Smooth muscle cell (in vitro differentiated cells): ENCODE data around the gene POLDIP2. TPM values are rescaled to one million over a fixed set of nuclear protein-coding genes. Genes with fewer than 3 reads are reported as not detected.

Source experiments
- DNase-seq: peaks from one replicate; lab custom pipeline; 2025; ENCODE audit not compliant: unreplicated experiment; lab: John Stamatoyannopoulos, UW
- H2AFZ ChIP-seq: fragments of 200-600 bp; sonication (generic); 2 replicates; pipeline ENCODE4 v1.6.0; 2016; ENCODE audit warnings: antibody characterized with exemption, low read depth, mild to moderate bottlenecking
- H3F3A ChIP-seq: fragments of 200-600 bp; sonication (generic); 2 replicates; pipeline ENCODE4 v1.6.0; 2017; ENCODE audit warnings: antibody characterized with exemption, low read depth
- H3K27ac ChIP-seq: fragments of 200-600 bp; sonication (generic); 2 replicates; pipeline ENCODE4 v1.5.1; 2016; ENCODE audit warnings: low read depth, mild to moderate bottlenecking
- H3K27me3 ChIP-seq: fragments of 200-600 bp; sonication (generic); 2 replicates; pipeline ENCODE4 v1.6.1; 2016; ENCODE audit warnings: low read depth, mild to moderate bottlenecking
- H3K36me3 ChIP-seq: fragments of 200-600 bp; sonication (generic); 2 replicates; pipeline ENCODE4 v1.5.1; 2016; ENCODE audit warnings: low read depth
- H3K4me1 ChIP-seq: fragments of 200-600 bp; sonication (generic); 2 replicates; pipeline ENCODE4 v1.5.1; 2016; ENCODE audit warnings: low read depth
- H3K4me2 ChIP-seq: fragments of 200-600 bp; sonication (generic); 2 replicates; pipeline ENCODE4 v1.6.0; 2016; ENCODE audit warnings: mild to moderate bottlenecking
- H3K4me3 ChIP-seq: fragments of 200-600 bp; sonication (generic); 2 replicates; pipeline ENCODE4 v1.5.1; 2016; ENCODE audit warnings: mild to moderate bottlenecking
- H3K79me2 ChIP-seq: fragments of 200-600 bp; sonication (generic); 2 replicates; pipeline ENCODE4 v1.6.0; 2016; ENCODE audit warnings: low read depth, mild to moderate bottlenecking
- H3K9ac ChIP-seq: fragments of 200-600 bp; sonication (generic); 2 replicates; pipeline ENCODE4 v1.6.0; 2016; ENCODE audit warnings: low read depth
- H3K9me3 ChIP-seq: fragments of 200-600 bp; sonication (generic); replicated peaks from 2 replicates; pipeline ENCODE4 v1.5.1; 2016; ENCODE audit warnings: low read depth
- H4K20me1 ChIP-seq: fragments of 200-600 bp; sonication (generic); 2 replicates; pipeline ENCODE4 v1.6.0; 2016; ENCODE audit warnings: low read depth
- CTCF ChIP-seq: fragments of 200-600 bp; sonication (generic); IDR thresholded peaks from 2 replicates; pipeline ENCODE4 v1.5.1; 2017; ENCODE audit warnings: borderline replicate concordance, mild to moderate bottlenecking, antibody characterized with exemption; ENCODE audit not compliant: insufficient read depth, poor library complexity, severe bottlenecking
- WGBS: methylation state at CpG from one replicate; pipeline ENCODE4 v1.1.7; 2016; ENCODE audit warnings: low lambda C conversion rate; 5-methylcytosine and 5-hydroxymethylcytosine counted together
- polyA plus RNA-seq: library from polyadenylated mRNA; unstranded; fragments of >200 nt; fragmentation: Nextera tagmentation; extraction: Ambion mirVana; gene quantifications from 2 replicates; pipeline ENCODE4 v1.2.1, GENCODE V29; 2016
- total RNA-seq: library from RNA; depleted of rRNA; stranded (reverse); fragments of >200 nt; gene quantifications from 2 replicates; pipeline ENCODE4 v1.2.3, GENCODE V29; 2014

Gene POLDIP2
- total and polyA plus RNA-seq, 2 experiments from 2014 or later = 52.6 to 83.2 TPM

- no peaks in the 10 kb centered on the region for H3K27me3 ChIP-seq
- H3K27ac ChIP-seq = peak overlapping the region; percentile 97
- peaks cover 18% of the 10 kb centered on the region for H3F3A ChIP-seq
- peak overlapping the region; percentile 99 for H3K9ac ChIP-seq
- no peak for TF ChIP-seq CTCF
- H3K36me3 ChIP-seq = no peaks in the 10 kb centered on the region
- H3K9me3 ChIP-seq = no peaks in the 10 kb centered on the region
- H4K20me1 ChIP-seq = peaks cover 51% of the 10 kb centered on the region
- peak overlapping the region; percentile 77 for H3K4me3 ChIP-seq
- H3K79me2 ChIP-seq = peaks cover 49% of the 10 kb centered on the region
- no peak overlapping the region for H2AFZ ChIP-seq
- WGBS = 77% methylated on average over 6 of the region's 6 CpGs
- peaks cover 17% of the 10 kb centered on the region for H3K4me1 ChIP-seq
- H3K4me2 ChIP-seq = peak overlapping the region; percentile 88
- no peak for DNase-seq
Measured at GRCh38 chr17:28334171-28334570, 23.2 kb downstream of the POLDIP2 start.

- Histone ChIP-seq H3K4me2 (no peak overlapping the region), H3F3A (peaks cover 15% of the 10 kb centered on the region), H3K9me3 (no peaks in the 10 kb centered on the region), H3K27ac (no peak overlapping the region), H2AFZ (no peak overlapping the region), H3K4me3 (no peak overlapping the region), H3K27me3 (no peaks in the 10 kb centered on the region), H3K79me2 (peaks cover 47% of the 10 kb centered on the region), H3K36me3 (peaks cover 5% of the 10 kb centered on the region), H4K20me1 (peaks cover 41% of the 10 kb centered on the region), H3K9ac (no peak overlapping the region), H3K4me1 (peaks cover 17% of the 10 kb centered on the region)
- 59% methylated on average over 1 of the region's 1 CpG for WGBS
- DNase-seq = no peak
- TF ChIP-seq CTCF = no peak
Measured at GRCh38 chr17:28333083-28333746, 24.1 kb downstream of the POLDIP2 start.

- DNase-seq = no peak
- H2AFZ ChIP-seq = no peak overlapping the region
- no peak overlapping the region for H3K9ac ChIP-seq
- no peak for TF ChIP-seq CTCF
- H3K4me1 ChIP-seq = peaks cover 12% of the 10 kb centered on the region
- peaks cover 3% of the 10 kb centered on the region for H3F3A ChIP-seq
- H3K36me3 ChIP-seq = peaks cover 7% of the 10 kb centered on the region
- H3K79me2 ChIP-seq = peaks cover 35% of the 10 kb centered on the region
- no peaks in the 10 kb centered on the region for H3K9me3 ChIP-seq
- no peak overlapping the region for H3K27ac ChIP-seq
- WGBS = 95% methylated on average over 6 of the region's 6 CpGs
- no peak overlapping the region for H3K4me3 ChIP-seq
- peaks cover 32% of the 10 kb centered on the region for H4K20me1 ChIP-seq
- H3K4me2 ChIP-seq = no peak overlapping the region
- no peaks in the 10 kb centered on the region for H3K27me3 ChIP-seq
Measured at GRCh38 chr17:28331891-28332420, 25.4 kb downstream of the POLDIP2 start.

- DNase-seq = no peak
- Histone ChIP-seq H3K27me3 (no peaks in the 10 kb centered on the region), H4K20me1 (peaks cover 32% of the 10 kb centered on the region), H3K4me2 (no peak overlapping the region), H3K4me3 (no peak overlapping the region), H3F3A (no peaks in the 10 kb centered on the region), H3K9me3 (no peaks in the 10 kb centered on the region), H3K9ac (no peak overlapping the region), H3K27ac (no peak overlapping the region), H3K36me3 (peaks cover 7% of the 10 kb centered on the region), H3K4me1 (peaks cover 7% of the 10 kb centered on the region), H2AFZ (no peak overlapping the region), H3K79me2 (peaks cover 31% of the 10 kb centered on the region)
- 94% methylated on average over 5 of the region's 5 CpGs for WGBS
- no peak for TF ChIP-seq CTCF
Measured at GRCh38 chr17:28330671-28331070, 26.7 kb downstream of the POLDIP2 start.
